ENCODE measurements around the gene ALDH16A1.

DNA sequence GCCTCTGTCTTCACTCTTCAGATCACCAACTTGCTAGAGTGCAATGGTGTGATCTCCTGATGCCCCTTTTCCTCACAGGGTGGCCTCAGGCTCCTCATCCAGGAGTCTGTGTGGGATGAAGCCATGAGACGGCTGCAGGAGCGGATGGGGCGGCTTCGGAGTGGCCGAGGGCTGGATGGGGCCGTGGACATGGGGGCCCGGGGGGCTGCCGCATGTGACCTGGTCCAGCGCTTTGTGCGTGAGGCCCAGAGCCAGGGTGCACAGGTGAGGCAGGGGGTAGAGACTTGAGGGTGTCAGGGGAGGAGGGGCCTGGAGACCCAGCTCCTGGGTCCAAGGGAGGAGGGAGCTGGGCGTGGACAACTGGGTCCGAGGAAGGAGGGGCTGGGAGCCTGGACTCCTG, 9.5 kb downstream of the ALDH16A1 start:
- no peak for TF ChIP-seq POLR2A (IDR thresholded peaks at IDR 0.05)
- TF ChIP-seq, protein P1, sequence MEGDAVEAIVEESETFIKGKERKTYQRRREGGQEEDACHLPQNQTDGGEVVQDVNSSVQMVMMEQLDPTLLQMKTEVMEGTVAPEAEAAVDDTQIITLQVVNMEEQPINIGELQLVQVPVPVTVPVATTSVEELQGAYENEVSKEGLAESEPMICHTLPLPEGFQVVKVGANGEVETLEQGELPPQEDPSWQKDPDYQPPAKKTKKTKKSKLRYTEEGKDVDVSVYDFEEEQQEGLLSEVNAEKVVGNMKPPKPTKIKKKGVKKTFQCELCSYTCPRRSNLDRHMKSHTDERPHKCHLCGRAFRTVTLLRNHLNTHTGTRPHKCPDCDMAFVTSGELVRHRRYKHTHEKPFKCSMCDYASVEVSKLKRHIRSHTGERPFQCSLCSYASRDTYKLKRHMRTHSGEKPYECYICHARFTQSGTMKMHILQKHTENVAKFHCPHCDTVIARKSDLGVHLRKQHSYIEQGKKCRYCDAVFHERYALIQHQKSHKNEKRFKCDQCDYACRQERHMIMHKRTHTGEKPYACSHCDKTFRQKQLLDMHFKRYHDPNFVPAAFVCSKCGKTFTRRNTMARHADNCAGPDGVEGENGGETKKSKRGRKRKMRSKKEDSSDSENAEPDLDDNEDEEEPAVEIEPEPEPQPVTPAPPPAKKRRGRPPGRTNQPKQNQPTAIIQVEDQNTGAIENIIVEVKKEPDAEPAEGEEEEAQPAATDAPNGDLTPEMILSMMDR (IDR thresholded peaks at IDR 0.05) = no peak

Data from heart left ventricle (tissue), 13 donors.